HepG2 (cell line): ENCODE results near the gene MRM3. TPM values are rescaled to one million over a fixed set of nuclear protein-coding genes. Genes with fewer than 3 reads are reported as not detected.
"Not testable (repeated sequence)": the region's sequence is repeated elsewhere in the genome, so short reads cannot be mapped to it uniquely, and the experiment has no call there.

ENCODE experiments used
- ATAC-seq: fragments of 200-7000 bp; cut with Tn5 transposase; 3 replicates; pipeline ENCODE4 v1.9.1; 2020; ENCODE audit warnings: mild to moderate bottlenecking, moderate library complexity
- BruUV-seq: library from RNA; stranded (reverse); fragments of 400-500 nt; replicated peaks from 2 replicates; lab custom pipeline; 2021; lab: Mats Ljungman, UMichigan
- CTCF ChIA-PET: fragments of 300-600 bp; formaldehyde crosslinking; extraction: SDS; loops from one replicate; lab custom pipeline; 2021; ENCODE audit warnings: low total read pairs, inconsistent platforms, low intra/inter-chr PET ratio; lab: Yijun Ruan, JAX
- POLR2A ChIA-PET: fragments of 350-600 bp; sonication (Branson Sonifier 250); formaldehyde crosslinking; loops from one replicate; lab custom pipeline; 2020; ENCODE audit warnings: antibody characterized with exemption, inconsistent platforms; lab: Yijun Ruan, JAX
- DNase-seq: peaks from one replicate; pipeline ENCODE4 v3.0.0-alpha.2; 2015; ENCODE audit warnings: low spot score
- FAIRE-seq: peaks from 3 replicates; lab custom pipeline; 2011; peaks lifted over from hg19 to GRCh38; lab: Jason Lieb, UNC
- H2AFZ ChIP-seq: one replicate; pipeline ENCODE4 v1.6.1; 2011; ENCODE audit warnings: low read length, inconsistent platforms
- H3K27ac ChIP-seq: fragments of 300-600 bp; 3 replicates; pipeline ENCODE4 v1.8.0; 2011; ENCODE audit warnings: mixed run types, mild to moderate bottlenecking, mixed read lengths, low read length, inconsistent platforms; ENCODE audit not compliant: insufficient read depth; ENCODE audit errors: extremely low read length
- H3K27me3 ChIP-seq, 2 experiments: fragments of 200-600 bp in 1 of 2; 2 replicates in 1 of 2; 3 replicates in 1 of 2; pipeline versions ENCODE4 v1.6.0 to v1.8.0; 2011; ENCODE audit warnings: low read length in 2 of 2, mild to moderate bottlenecking in 2 of 2, moderate library complexity in 2 of 2, inconsistent platforms in 1 of 2; ENCODE audit not compliant: insufficient read depth in 2 of 2, control insufficient read depth in 1 of 2
- H3K36me3 ChIP-seq, 2 experiments: fragments of 200-600 bp in 1 of 2; replicated peaks in 1 of 2; 2 replicates in 1 of 2; 3 replicates in 1 of 2; pipeline versions ENCODE4 v1.5.1 to v1.8.0; 2011; ENCODE audit warnings: low read length in 2 of 2, inconsistent platforms in 1 of 2; ENCODE audit not compliant: insufficient read depth in 2 of 2, control insufficient read depth in 1 of 2
- H3K4me1 ChIP-seq: 2 replicates; pipeline ENCODE4 v1.5.1; 2012; ENCODE audit warnings: low read length, inconsistent platforms; ENCODE audit not compliant: insufficient read depth
- H3K4me2 ChIP-seq: 2 replicates; pipeline ENCODE4 v1.6.0; 2011; ENCODE audit warnings: low read depth, low read length, inconsistent platforms
- H3K4me3 ChIP-seq, 3 experiments: fragments of 200-600 bp in 1 of 3; sonication (generic), shearing (Covaris generic) in 1 of 3; replicated peaks in 1 of 3; 2 replicates each; pipeline ENCODE4 v1.5.1; 2011 to 2016; ENCODE audit warnings: low read length in 3 of 3, inconsistent platforms in 2 of 3, low read depth in 2 of 3, mild to moderate bottlenecking in 2 of 3, control low read depth in 1 of 3, mixed read lengths in 1 of 3; ENCODE audit not compliant: insufficient read depth in 1 of 3
- H3K79me2 ChIP-seq: one replicate; pipeline ENCODE4 v1.6.1; 2011; ENCODE audit warnings: low read length, inconsistent platforms; ENCODE audit not compliant: insufficient read depth
- H3K9ac ChIP-seq: 2 replicates; pipeline ENCODE4 v1.6.0; 2011; ENCODE audit warnings: mild to moderate bottlenecking, low read depth, low read length, inconsistent platforms; ENCODE audit not compliant: insufficient read depth
- H3K9me3 ChIP-seq: 2 replicates; pipeline ENCODE4 v1.5.1; 2012; ENCODE audit warnings: mild to moderate bottlenecking, low read length
- H4K20me1 ChIP-seq: 2 replicates; pipeline ENCODE4 v1.6.0; 2011; ENCODE audit warnings: inconsistent platforms, mild to moderate bottlenecking, low read length, moderate library complexity; ENCODE audit not compliant: insufficient read depth
- ATM ChIP-seq: fragments of 450-650 bp; IDR thresholded peaks from 2 replicates; pipeline ENCODE4 v1.7.1; 2017; ENCODE audit warnings: mild to moderate bottlenecking, borderline replicate concordance
- CBFB ChIP-seq: sonication (generic); formaldehyde crosslinking; IDR thresholded peaks from 2 replicates; pipeline ENCODE4 v1.4.0; 2020; ENCODE audit warnings: missing genetic modification reagents
- CEBPG ChIP-seq: IDR thresholded peaks from 2 replicates; pipeline ENCODE4 v1.6.1; 2016
- MED1 ChIP-seq: sonication (generic); formaldehyde crosslinking; IDR thresholded peaks from 2 replicates; pipeline ENCODE4 v1.4.0; 2020; ENCODE audit warnings: missing genetic modification reagents
- MEF2D ChIP-seq: sonication (generic); formaldehyde crosslinking; IDR thresholded peaks from 2 replicates; pipeline ENCODE4 v1.5.1; 2020; ENCODE audit warnings: mild to moderate bottlenecking, missing genetic modification reagents
- SP140L ChIP-seq: sonication (generic); formaldehyde crosslinking; IDR thresholded peaks from 2 replicates; pipeline ENCODE4 v1.4.0; 2020; ENCODE audit warnings: missing genetic modification reagents, borderline replicate concordance
- TCF7L2 ChIP-seq: IDR thresholded peaks from 2 replicates; pipeline ENCODE4 v1.6.1; 2011; ENCODE audit warnings: mild to moderate bottlenecking, low read depth, low read length, moderate library complexity
- TSC22D2 ChIP-seq: sonication (generic); formaldehyde crosslinking; IDR thresholded peaks from 2 replicates; pipeline ENCODE4 v1.5.1; 2020; ENCODE audit warnings: missing genetic modification reagents, mild to moderate bottlenecking, borderline replicate concordance
- XRCC5 ChIP-seq: fragments of 200-400 bp; formaldehyde crosslinking; optimal IDR thresholded peaks from 2 replicates; pipeline ENCODE3; 2017; ENCODE audit warnings: mild to moderate bottlenecking, low read length
- YY1 ChIP-seq: IDR thresholded peaks from 2 replicates; pipeline ENCODE4 v1.6.1; 2011; ENCODE audit warnings: low read length, low read depth, moderate library complexity, mild to moderate bottlenecking; ENCODE audit not compliant: insufficient read depth, insufficient replicate concordance
- ZMYM3 ChIP-seq: sonication (generic); formaldehyde crosslinking; IDR thresholded peaks from 2 replicates; pipeline ENCODE4 v1.5.1; 2020; ENCODE audit warnings: mild to moderate bottlenecking, missing genetic modification reagents
- ZNF343 ChIP-seq: sonication (generic); formaldehyde crosslinking; IDR thresholded peaks from 2 replicates; pipeline ENCODE4 v1.4.0; 2020; ENCODE audit warnings: mild to moderate bottlenecking, missing genetic modification reagents
- ZNF446 ChIP-seq: sonication (generic); formaldehyde crosslinking; IDR thresholded peaks from 2 replicates; pipeline ENCODE4 v1.5.0; 2020; ENCODE audit warnings: mild to moderate bottlenecking, missing genetic modification reagents
- ZNF614 ChIP-seq: IDR thresholded peaks from 2 replicates; pipeline ENCODE4 v1.6.1; 2018; ENCODE audit warnings: missing biosample characterization, missing genetic modification reagents, inconsistent platforms, borderline replicate concordance
- ZNF660 ChIP-seq: sonication (generic); formaldehyde crosslinking; IDR thresholded peaks from 2 replicates; pipeline ENCODE4 v1.5.1; 2020; ENCODE audit warnings: mild to moderate bottlenecking, low read depth, missing genetic modification reagents, borderline replicate concordance
- ZNF746 ChIP-seq: sonication (generic); formaldehyde crosslinking; IDR thresholded peaks from 2 replicates; pipeline ENCODE4 v1.8.0; 2022; ENCODE audit warnings: mild to moderate bottlenecking, missing genetic modification reagents
- ZSCAN9 ChIP-seq: IDR thresholded peaks from 2 replicates; pipeline ENCODE4 v1.6.1; 2016; ENCODE audit warnings: borderline replicate concordance
- WGBS: methylation state at CpG from one replicate; pipeline ENCODE4 v1.1.6; 2017; ENCODE audit warnings: low lambda C conversion rate; 5-methylcytosine and 5-hydroxymethylcytosine counted together
- in situ Hi-C: cut with HindIII; loops from 2 replicates; pipeline ENCODE4 v1.10.0; 2017; ENCODE audit warnings: low pct_unique_long_range_greater_than_20kb; ENCODE audit not compliant: extremely low pct_ligation_motif_present
- intact Hi-C: fragments of 100-400 bp; cut with micrococcal nuclease; formaldehyde crosslinking; loops from one replicate; pipeline ENCODE4 v1.10.0; 2022; ENCODE audit not compliant: unreplicated experiment
- polyA plus RNA-seq, 8 experiments: library from polyadenylated mRNA; depleted of rRNA in 3 of 8; stranded (reverse) in 7 of 8; unstranded in 1 of 8; fragments of >200 nt; fragmentation: Illumina TruSeq in 4 of 8; extraction: Trizol in 4 of 8; gene quantifications; 2 replicates each; pipeline versions ENCODE4 v1.2.1 to v1.2.3, GENCODE V29; 2011 to 2016; ENCODE audit warnings: low read depth in 4 of 8, missing spikeins in 1 of 8, mixed read lengths in 1 of 8; ENCODE audit not compliant: insufficient read depth in 1 of 8
- total RNA-seq, 5 experiments: library from RNA; depleted of rRNA; stranded (reverse); fragments of >200 nt; fragmentation: Illumina TruSeq; extraction: Trizol; gene quantifications; 2 replicates each; pipeline ENCODE4 v1.2.3, GENCODE V29; 2016; ENCODE audit warnings: low read depth in 1 of 5
- TF ChIP-seq, protein P1 (sequence below): sonication (generic); formaldehyde crosslinking; IDR thresholded peaks from 2 replicates; pipeline ENCODE4 v1.4.0; 2020; ENCODE audit warnings: missing genetic modification reagents

MRM3 gene
- total and polyA plus RNA-seq, 2 of the 13 experiments (the other 11 are each of a cell fraction or from before 2014, with no cell fraction given), result 12.3 to 25.5 TPM

DNA sequence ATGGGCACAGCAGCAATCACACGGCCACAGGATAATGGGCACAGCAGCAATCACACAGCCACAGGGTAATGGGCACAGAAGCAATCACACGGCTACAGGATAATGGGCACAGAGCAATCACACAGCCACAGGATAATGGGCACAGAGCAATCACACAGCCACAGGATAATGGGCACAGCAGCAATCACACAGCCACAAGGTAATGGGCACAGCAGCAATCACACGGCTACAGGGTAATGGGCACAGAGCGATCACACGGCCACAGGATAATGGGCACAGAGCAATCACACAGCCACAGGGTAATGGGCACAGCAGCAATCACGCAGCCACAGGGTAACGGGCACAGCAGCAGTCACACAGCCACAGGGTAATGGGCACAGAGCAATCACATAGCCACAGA is 32.8 kb upstream of the MRM3 start:
- H3K9ac ChIP-seq, ATAC-seq, FAIRE-seq, H3K9me3 ChIP-seq, H3K27me3 ChIP-seq, DNase-seq, intact Hi-C loops, H2AFZ ChIP-seq, BruUV-seq, CTCF ChIA-PET, H3K27ac ChIP-seq, H3K4me3 ChIP-seq, in situ Hi-C loops, H4K20me1 ChIP-seq: not testable (repeated sequence)
- WGBS, result 95% methylated on average over 3 of the region's 7 CpGs
- H3K36me3 ChIP-seq, result peaks cover 21 to 40% of the 10 kb centered on the region in 2 experiments
- H3K79me2 ChIP-seq, result peaks cover 30% of the 10 kb centered on the region
- POLR2A ChIA-PET, result interaction anchor here (0.6 kb wide), 1 partner anchor 14 kb away, joined by 4 read pairs; no protein-coding TSS in a partner anchor
- H3K4me1 ChIP-seq, result peaks cover 42% of the 10 kb centered on the region
- H3K4me2 ChIP-seq, result peak overlapping the region; percentile 85; the same call in 1 of the 2 replicates
- TF ChIP-seq ZNF446 (CRISPR knock-in tag), result peak; percentile 67; the same call in 1 of the 2 replicates
- TF ChIP-seq, all 625 proteins: peak for 1; not testable (repeated sequence) for 624

DNA sequence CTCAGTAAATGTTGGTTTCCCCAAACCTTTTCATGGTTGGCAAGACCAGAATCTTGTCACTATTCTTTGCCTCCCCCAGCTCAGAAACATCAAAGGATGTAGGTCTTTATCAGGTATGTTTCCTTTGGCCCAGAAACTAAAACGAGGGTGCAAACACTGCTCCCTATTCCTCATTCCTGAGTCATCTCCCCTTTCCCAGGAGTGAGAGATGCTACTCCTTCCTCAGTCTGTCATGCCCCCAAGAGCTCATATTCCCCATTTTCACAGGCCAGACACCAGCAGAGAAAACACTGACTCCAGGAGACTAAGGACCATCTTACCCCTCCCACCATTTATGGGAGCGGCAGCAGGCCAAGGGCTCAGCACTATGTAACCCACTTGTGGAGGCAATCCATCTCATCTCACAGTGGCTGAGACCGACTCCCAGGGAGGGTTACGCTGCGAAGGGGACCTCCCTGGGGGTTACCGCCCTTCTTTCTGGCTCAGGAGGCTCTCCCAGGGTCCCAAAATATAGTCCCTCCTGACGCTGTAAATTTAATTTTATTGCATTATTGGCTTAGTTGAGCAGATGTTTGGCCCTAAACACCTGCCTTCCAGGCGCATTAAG is 31.6 kb upstream of the MRM3 start:
- POLR2A ChIA-PET, result no interaction called here
- no peak for ATAC-seq
- H3K27me3 ChIP-seq, result no peaks in the 10 kb centered on the region
- no peak overlapping the region for H2AFZ ChIP-seq
- peak overlapping the region; percentile 90 for H3K9ac ChIP-seq
- BruUV-seq, result no TSS peak
- H3K4me3 ChIP-seq, result peak overlapping the region; percentile 74 to 84 (median 78)
- peaks cover 31% of the 10 kb centered on the region for H3K4me1 ChIP-seq
- H3K79me2 ChIP-seq, result peaks cover 30% of the 10 kb centered on the region
- in situ Hi-C loops (no loop called here), intact Hi-C loops (no loop called here)
- 48% methylated on average over 8 of the region's 8 CpGs for WGBS
- peak overlapping the region; percentile 72 for H3K27ac ChIP-seq
- peak overlapping the region; percentile 85 for H3K4me2 ChIP-seq
- H4K20me1 ChIP-seq, result no peaks in the 10 kb centered on the region
- no peaks in the 10 kb centered on the region for H3K9me3 ChIP-seq
- CTCF ChIA-PET, result no interaction called here
- FAIRE-seq, result no peak
- peaks cover 17 to 28% of the 10 kb centered on the region in 2 experiments for H3K36me3 ChIP-seq
- no peak for DNase-seq
- TF ChIP-seq ZSCAN9 (CRISPR knock-in tag), result no peak
- no peak for TF ChIP-seq SP140L (CRISPR knock-in tag)
- no peak for TF ChIP-seq ATM
- TF ChIP-seq ZMYM3 (CRISPR knock-in tag), result no peak
- no peak for TF ChIP-seq ZNF614 (CRISPR knock-in tag)
- TF ChIP-seq YY1, result no peak
- TF ChIP-seq ZNF343, result no peak
- TF ChIP-seq, protein P1, sequence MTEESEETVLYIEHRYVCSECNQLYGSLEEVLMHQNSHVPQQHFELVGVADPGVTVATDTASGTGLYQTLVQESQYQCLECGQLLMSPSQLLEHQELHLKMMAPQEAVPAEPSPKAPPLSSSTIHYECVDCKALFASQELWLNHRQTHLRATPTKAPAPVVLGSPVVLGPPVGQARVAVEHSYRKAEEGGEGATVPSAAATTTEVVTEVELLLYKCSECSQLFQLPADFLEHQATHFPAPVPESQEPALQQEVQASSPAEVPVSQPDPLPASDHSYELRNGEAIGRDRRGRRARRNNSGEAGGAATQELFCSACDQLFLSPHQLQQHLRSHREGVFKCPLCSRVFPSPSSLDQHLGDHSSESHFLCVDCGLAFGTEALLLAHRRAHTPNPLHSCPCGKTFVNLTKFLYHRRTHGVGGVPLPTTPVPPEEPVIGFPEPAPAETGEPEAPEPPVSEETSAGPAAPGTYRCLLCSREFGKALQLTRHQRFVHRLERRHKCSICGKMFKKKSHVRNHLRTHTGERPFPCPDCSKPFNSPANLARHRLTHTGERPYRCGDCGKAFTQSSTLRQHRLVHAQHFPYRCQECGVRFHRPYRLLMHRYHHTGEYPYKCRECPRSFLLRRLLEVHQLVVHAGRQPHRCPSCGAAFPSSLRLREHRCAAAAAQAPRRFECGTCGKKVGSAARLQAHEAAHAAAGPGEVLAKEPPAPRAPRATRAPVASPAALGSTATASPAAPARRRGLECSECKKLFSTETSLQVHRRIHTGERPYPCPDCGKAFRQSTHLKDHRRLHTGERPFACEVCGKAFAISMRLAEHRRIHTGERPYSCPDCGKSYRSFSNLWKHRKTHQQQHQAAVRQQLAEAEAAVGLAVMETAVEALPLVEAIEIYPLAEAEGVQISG (CRISPR knock-in tag), result no peak
- no peak for TF ChIP-seq ZNF660 (CRISPR knock-in tag)
- TF ChIP-seq TCF7L2, result no peak
- no peak for TF ChIP-seq CBFB
- no peak for TF ChIP-seq ZNF746 (CRISPR knock-in tag)
- TF ChIP-seq TSC22D2 (CRISPR knock-in tag), result no peak
- no peak for TF ChIP-seq MEF2D (CRISPR knock-in tag)
- no peak for TF ChIP-seq XRCC5
- no peak for TF ChIP-seq MED1 (CRISPR knock-in tag)
- no peak for TF ChIP-seq CEBPG (CRISPR knock-in tag)
